Measurements from ENCODE around the gene PAX2. TPM values are rescaled to one million over a fixed set of nuclear protein-coding genes. Genes with fewer than 3 reads are reported as not detected.

PAX2 gene
- total RNA-seq, 1 experiment from 2014 or later = not detected

GRCh38 chr10:100780324-100780723 is 34.9 kb downstream of the PAX2 start:
- Histone ChIP-seq H3T11ph (ENCODE audit: low read length) (no peak overlapping the region), H3K4me2 (ENCODE audit: insufficient read depth, insufficient read length, low read length) (no peak overlapping the region), H3K27ac (ENCODE audit: insufficient read length, low read depth, low read length) (no peak overlapping the region), H2BK20ac (ENCODE audit: low read depth, low read length, poor library complexity, severe bottlenecking) (no peak overlapping the region), H3K23me2 (ENCODE audit: insufficient read length, low read depth, low read length, poor library complexity, severe bottlenecking) (no peaks in the 10 kb centered on the region), H3K79me1 (ENCODE audit: insufficient read depth, low read depth, low read length, poor library complexity, severe bottlenecking) (no peaks in the 10 kb centered on the region), H3K56ac (ENCODE audit: insufficient read length, low read depth, low read length) (no peak overlapping the region), H3K14ac (ENCODE audit: insufficient read depth, low read length) (no peak overlapping the region), H2BK12ac (ENCODE audit: insufficient read length, low read depth, low read length) (no peak overlapping the region), H2AFZ (ENCODE audit: low read length) (no peak overlapping the region), H4K20me1 (ENCODE audit: control insufficient read depth, insufficient read depth, insufficient read length) (no peaks in the 10 kb centered on the region), H2BK120ac (ENCODE audit: low read depth, low read length, poor library complexity, severe bottlenecking) (no peak overlapping the region), H4K5ac (ENCODE audit: insufficient read length, low read depth, low read length) (no peak overlapping the region), H3K27me3 (ENCODE audit: insufficient read depth, low read length) (no peaks in the 10 kb centered on the region), H3K79me2 (ENCODE audit: insufficient read depth, low read length) (no peaks in the 10 kb centered on the region), H2AK5ac (ENCODE audit: insufficient read length, low read length) (no peak overlapping the region), H4K8ac (replicated peaks; ENCODE audit: insufficient read length, low read depth, low read length) (no peak overlapping the region), H3K23ac (ENCODE audit: insufficient read length, low read depth, low read length) (no peak overlapping the region), H3K4me1 (ENCODE audit: insufficient read depth, low read length) (peaks cover 6% of the 10 kb centered on the region), H3K9me3 (ENCODE audit: control insufficient read depth, low read depth, low read length) (no peaks in the 10 kb centered on the region), H3K18ac (ENCODE audit: insufficient read length, low read depth, low read length) (no peak overlapping the region), H3K4ac (ENCODE audit: low read depth, low read length) (no peak overlapping the region), H4K91ac (ENCODE audit: insufficient read length, low read depth, low read length) (no peak overlapping the region), H3K9ac (ENCODE audit: extremely low read depth, insufficient read length, low read length) (no peak overlapping the region), H2BK5ac (ENCODE audit: insufficient read length, low read length) (no peak overlapping the region), H2BK15ac (ENCODE audit: low read depth, low read length) (no peak overlapping the region)
- Mint-ChIP-seq H3K36me3 (ENCODE audit: insufficient read depth in 1 of 3, low read depth in 3 of 3) (peaks cover 0 to 2% (median 0%) of the 10 kb centered on the region in 3 experiments; a peak in 4 of 7 replicates), H3K9me3 (peaks cover 0 to 4% of the 10 kb centered on the region in 2 experiments; a peak in 2 of 5 replicates), H3K27ac (no peak overlapping the region; a peak in 1 of 7 replicates), H3K4me1 (peaks cover 22 to 29% of the 10 kb centered on the region in 2 experiments), H3K27me3 (ENCODE audit: low read depth) (peaks cover 61% of the 10 kb centered on the region), H3K4me3 (no peak overlapping the region)
- no peak for TF ChIP-seq CTCF (conservative IDR thresholded peaks at IDR 0.05)
- no CpG with 5 or more reads among the region's 2 CpGs for WGBS (ENCODE audit: extremely low coverage, insufficient read length, low lambda C conversion rate)
- DNase-seq = no peak
